Heart left ventricle (tissue), 13 donors: ENCODE results near the gene ADGRG1.

Source experiments
- POLR2A ChIP-seq, 2 donors: fragments of 450-650 bp; IDR thresholded peaks; one replicate each; pipeline ENCODE4 v1.6.1; 2017; ENCODE audit warnings: antibody characterized with exemption in 2 of 2, mild to moderate bottlenecking in 2 of 2, moderate library complexity in 2 of 2
- TF ChIP-seq, protein P1 (sequence below), 12 donors: fragments of 200-600 bp; sonication (generic) in 4 of 12; IDR thresholded peaks; one replicate each; pipeline versions ENCODE4 v1.5.0 to v1.8.0; 2018 to 2022; ENCODE audit warnings: antibody characterized with exemption in 12 of 12, mild to moderate bottlenecking in 5 of 12
- donor health status: ischemic (EF 13 %, LVEDD 7.1; RV severe dilation, severe dysfunction).
- donor health status: DM: no; HTN: yes; CAD: no.
- donor health status: DM: no; HTN: no; CAD: no.
- donor health status: ischemic (EF 25% LVEDD 6.9; RV normal size, moderate dysfunction).
- donor health status: ischemic (EF 25% LVEDD 5.7; RV mildly dilated, moderate dysfunction).
- donor health status: ischemic (EF 35%, LVEDD 5.7; RV mildly dilated, moderate dysfunction).
- donor health status: nonischemic (EF 11% LVEDD 7.7; RV severe dilation, severe dysfunction).
- donor health status: DM: yes; HTN: yes; CAD: no.
- donor health status: PGD.
- donor health status: ischemic (EF 29% LVEDD 5.4; RV normal size, mild dysfunction).
- donor health status: nonischemic (EF 23%, LVEDD 6.1; RV moderate dilation, normal function).

DNA sequence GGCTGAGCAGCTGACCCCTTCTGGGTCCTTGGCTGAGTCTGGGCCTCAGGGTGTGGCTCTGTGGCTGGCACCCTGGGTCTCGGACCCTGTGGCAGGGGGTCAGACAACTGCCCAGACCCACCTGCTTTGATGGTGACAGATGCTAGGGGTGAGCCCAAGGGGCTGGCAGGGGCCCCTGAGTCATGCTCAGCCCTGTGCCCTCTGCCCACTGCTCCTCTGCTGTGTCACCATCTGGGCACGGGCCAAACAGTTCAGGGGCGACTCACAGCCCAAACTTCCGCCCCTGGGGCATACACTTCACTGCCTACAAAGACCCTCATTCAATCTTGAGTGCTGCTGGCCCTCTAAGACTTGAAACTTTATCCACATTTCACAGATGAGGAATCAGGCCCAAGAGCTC is 5.7 kb downstream of the ADGRG1 start:
- no peak for TF ChIP-seq POLR2A (IDR thresholded peaks at IDR 0.05)
- TF ChIP-seq, protein P1, sequence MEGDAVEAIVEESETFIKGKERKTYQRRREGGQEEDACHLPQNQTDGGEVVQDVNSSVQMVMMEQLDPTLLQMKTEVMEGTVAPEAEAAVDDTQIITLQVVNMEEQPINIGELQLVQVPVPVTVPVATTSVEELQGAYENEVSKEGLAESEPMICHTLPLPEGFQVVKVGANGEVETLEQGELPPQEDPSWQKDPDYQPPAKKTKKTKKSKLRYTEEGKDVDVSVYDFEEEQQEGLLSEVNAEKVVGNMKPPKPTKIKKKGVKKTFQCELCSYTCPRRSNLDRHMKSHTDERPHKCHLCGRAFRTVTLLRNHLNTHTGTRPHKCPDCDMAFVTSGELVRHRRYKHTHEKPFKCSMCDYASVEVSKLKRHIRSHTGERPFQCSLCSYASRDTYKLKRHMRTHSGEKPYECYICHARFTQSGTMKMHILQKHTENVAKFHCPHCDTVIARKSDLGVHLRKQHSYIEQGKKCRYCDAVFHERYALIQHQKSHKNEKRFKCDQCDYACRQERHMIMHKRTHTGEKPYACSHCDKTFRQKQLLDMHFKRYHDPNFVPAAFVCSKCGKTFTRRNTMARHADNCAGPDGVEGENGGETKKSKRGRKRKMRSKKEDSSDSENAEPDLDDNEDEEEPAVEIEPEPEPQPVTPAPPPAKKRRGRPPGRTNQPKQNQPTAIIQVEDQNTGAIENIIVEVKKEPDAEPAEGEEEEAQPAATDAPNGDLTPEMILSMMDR (IDR thresholded peaks at IDR 0.05) = no peak
